Measurements from ENCODE around the gene KCTD11.

Gene KCTD11

DNA sequence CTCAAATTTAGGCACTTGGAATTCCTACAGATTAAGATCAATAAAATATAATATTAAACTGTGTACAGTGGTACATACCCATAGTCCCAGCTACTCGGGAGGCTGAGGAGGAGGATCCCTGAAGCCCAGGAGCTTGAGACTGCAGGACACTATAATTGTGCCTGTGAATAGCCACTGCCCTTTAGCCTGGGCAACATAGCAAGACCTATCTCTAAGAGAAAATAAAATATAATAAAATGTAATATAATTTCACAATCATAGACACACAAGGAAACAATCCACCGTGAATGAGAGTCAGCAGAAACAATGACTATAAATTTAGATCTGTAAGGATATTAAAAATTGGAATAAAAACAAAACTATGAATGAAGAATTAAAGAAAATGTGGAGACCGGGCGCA lies 18.9 kb downstream of the KCTD11 start:
- DNase-seq, result no peak

- no peak for DNase-seq
Measured at GRCh38 chr17:7374353-7374752, 22.4 kb downstream of the KCTD11 start.

DNA sequence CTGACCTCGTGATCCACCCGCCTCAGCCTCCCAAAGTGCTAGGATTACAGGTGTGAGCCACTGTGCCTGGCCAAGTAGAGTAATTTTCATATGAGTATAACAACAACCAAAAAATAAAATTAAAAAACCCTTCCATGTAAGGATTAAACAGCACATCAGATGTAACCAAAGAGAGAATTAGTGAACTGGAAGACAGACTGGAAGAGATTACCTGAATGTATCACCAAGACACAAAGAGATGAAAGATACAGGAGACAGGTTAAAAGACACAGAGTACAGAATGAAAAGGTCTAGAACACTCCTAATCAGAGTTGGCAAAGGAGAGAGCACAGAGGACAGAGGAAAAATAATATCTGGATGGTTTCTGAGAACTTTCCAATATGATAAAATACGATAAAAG lies 27.2 kb downstream of the KCTD11 start:
- no peak for DNase-seq

DNA sequence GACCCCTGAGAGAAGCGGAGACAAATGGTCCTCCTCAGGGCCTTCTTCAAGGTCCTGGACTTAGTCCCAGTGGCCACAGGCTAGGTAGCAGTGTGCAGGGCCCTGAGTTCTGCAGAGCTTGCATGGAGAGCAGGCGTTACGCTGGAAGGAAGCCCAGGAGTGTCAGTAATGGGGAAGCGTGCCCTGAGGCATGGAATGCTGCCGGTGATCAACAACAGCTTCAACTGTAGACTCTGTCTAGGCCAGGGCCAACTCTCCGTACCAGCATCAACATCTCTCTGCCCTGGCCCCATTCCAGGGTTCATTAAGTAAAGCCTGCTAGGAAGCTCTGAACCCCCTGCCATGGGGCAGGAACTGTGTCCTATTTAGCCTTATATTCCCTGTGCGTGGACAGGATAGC lies 28.4 kb downstream of the KCTD11 start:
- peak in 6 of 56 donors; percentile 6 to 56 (median 8) for DNase-seq

DNA sequence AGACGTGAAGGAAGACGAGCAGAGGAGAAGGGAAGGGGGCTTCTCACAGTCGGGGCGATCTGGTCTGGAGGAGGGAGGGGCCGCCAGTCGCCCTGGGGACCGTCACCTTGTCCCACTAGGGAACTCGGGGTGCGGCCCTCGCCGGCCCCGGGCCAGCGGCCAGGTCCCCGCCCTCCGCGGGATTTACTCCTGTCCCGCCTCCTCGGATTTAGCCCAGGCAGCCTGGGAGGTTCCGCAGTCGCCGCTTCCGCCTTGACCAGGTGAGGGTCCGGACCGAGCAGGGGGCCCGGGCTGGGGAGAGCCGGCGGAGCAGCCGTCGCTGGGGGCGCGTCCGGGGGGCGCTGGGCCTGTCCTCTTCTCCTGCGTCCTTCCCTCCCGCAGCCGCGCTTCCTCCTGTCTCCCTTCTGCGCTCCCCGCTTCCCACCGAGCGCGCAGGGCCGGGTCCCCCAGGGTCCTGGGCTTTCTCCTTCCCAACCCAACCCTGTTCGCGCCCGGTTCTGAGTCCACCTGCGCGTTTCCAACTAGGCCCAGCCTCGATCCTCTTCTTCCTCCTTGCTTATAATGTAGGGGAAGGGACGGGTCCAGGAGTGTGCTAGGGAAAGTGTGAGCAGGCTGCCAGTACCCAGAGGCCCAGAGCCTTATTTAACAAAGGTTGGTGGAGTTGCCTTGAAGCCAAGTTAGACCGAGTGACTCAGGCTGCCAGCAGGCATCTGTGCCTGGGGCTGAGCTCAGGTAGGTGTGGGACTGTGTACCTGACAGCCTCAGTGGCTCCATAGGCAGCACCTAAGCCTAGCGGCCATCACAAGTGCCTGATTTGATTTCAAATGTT lies 29.1 kb downstream of the KCTD11 start, which contains the start of gene TNK1:
Gene TNK1 (plus strand): TSS at position 235 of the 829 bp plus-strand sequence. CDS start 1,838 bp downstream, outside the sequence.
- no peak for DNase-seq

DNA sequence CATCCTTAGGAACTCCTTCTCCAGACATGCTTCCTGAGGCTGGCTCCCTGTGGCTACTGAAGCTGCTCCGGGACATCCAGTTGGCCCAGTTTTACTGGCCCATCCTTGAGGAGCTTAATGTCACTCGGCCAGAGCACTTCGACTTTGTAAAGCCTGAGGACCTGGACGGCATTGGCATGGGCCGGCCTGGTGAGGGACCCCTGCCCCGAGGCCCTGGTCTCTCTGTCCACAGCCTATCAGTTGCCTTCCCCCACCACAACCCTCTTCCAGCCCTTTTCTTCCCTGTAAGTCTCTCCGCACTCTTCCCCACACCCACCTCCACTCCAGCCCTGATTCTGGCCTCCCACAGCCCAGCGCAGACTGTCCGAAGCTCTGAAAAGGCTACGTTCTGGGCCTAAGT lies 30.9 kb downstream of the KCTD11 start:
- no peak for DNase-seq

GRCh38 chr17:7383371-7383741 lies 31.4 kb downstream of the KCTD11 start:
- no peak for DNase-seq

DNA sequence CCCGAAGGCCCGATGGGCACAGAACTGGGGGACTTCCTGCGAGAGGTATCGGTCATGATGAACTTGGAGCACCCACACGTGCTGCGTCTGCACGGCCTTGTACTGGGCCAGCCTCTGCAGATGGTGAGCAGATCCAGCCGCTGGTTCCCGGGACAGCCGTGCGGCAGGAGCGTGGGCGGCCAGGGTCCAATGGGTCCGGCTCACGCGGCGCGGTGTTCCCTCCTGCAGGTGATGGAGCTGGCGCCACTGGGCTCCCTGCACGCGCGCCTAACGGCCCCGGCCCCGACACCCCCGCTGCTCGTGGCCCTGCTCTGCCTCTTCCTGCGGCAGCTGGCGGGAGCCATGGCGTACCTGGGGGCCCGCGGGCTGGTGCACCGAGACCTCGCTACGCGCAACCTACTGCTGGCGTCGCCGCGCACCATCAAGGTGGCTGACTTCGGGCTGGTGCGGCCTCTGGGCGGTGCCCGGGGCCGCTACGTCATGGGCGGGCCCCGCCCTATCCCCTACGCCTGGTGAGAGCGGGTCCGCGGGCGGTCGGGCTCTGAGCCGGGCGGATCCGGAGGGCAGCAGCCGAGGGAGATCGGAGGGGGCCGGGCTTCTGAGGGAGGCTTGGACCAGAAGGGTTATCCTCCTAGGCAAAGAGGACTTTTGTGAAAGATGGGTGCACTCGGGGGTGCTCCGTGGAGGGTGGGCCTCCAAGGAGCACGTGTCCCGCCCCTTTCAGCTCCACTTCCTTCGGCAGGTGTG lies 32.0 kb downstream of the KCTD11 start:
- DNase-seq, result peak in 14 of 56 donors; percentile 9 to 54 (median 31)

DNA sequence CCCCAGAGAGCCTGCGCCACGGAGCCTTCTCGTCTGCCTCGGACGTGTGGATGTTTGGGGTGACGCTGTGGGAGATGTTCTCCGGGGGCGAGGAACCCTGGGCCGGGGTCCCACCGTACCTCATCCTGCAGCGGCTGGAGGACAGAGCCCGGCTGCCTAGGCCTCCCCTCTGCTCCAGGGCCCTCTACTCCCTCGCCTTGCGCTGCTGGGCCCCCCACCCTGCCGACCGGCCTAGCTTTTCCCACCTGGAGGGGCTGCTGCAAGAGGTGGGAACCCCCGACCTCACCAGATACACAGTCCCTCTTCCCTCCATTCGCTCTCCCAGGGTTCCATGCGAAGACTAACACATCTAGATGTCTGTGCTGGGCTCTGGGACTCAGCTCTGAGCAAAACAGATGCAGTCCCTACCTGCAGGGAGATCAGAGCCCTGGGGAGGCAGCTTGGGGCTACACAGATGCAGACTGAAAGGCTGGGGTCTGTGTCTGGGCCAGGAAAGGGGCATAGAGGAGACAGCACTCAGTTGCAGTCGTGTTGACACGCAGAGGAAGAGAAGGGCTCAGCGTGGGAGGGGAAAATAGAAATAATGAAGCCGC lies 32.6 kb downstream of the KCTD11 start:
- DNase-seq, result no peak

DNA sequence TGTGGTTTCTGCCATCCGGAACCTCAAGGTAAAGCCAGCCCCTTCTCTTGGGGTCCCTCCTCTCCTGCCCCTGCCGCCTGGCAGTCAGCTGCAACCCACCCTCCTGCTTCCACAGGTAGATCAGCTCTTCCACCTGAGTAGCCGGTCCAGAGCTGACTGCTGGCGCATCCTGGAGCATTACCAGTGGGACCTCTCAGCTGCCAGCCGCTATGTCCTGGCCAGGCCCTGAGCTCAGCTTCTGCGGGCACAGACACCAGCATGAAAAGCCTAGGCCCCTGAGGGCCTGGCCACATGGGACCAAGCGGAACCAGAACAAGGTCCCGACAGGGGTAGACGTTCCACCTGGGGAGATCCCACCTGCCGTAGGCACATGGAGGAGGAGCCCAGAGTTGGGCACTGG lies 36.9 kb downstream of the KCTD11 start:
- DNase-seq, result no peak

- DNase-seq, result no peak
Measured at GRCh38 chr17:7389924-7390910, 38.3 kb downstream of the KCTD11 start.

DNA sequence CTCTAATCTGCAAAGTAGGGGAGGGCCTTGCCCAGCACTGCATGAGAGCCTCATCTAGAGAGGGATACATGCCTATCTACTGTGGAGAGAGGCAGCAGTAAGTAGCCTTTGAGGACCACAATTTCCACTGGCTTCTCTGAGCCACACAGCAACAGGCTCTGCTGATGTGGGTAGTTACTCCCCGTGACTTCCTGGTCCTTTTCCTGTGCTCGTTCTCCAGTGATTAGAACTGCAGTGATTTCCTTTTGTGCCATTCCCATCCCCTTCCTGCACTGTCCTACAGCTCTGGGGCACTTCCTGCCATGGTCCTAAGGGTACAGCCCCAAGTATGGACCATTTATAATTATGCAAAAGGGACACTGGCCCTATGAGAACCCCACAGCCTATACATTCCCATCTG lies 39.3 kb downstream of the KCTD11 start:
- no peak for DNase-seq

DNA sequence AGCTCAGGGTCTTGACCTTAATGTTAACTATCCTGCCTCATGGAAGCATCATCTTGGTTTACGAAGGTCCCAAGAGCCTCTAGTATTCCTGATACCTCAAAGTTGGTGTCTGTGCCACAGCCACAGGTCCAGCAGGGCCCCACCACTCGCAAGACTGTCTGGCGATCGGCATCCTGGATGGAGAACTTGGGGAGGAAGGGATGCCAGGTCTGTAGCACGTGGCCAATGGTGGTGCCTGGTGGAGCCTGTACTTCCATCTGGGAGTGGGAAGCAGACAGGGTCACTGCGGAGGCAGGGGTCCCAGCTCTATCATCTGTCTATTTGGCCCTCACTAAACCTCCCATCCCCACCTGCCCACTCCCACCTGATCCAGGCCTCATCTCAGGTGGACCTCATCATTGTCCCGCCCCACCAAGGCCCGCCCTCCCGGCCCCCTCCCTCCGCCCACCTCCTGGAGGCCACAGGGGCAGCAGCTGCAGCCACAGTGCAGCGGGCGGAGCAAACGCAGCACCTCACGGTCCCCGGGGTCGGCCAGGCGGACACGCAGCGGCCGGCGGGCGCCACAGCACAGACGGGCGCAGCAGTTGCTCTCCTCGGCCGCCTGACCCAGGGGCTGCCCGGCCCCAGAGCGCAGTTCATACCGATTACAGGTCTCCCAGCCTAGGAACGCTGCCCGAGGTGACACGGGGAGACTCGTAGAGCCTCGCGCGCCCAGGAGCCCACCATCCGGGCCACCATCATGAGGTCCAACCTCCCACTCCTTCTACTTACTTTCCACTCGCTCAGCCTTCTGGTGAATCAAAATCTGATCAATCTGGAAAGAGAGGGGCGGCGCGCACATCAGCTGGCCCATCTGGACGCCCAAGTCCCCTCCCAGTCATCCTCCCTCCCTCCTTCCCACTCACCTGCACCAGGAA lies 41.0 kb downstream of the KCTD11 start:
- DNase-seq, result no peak

DNA sequence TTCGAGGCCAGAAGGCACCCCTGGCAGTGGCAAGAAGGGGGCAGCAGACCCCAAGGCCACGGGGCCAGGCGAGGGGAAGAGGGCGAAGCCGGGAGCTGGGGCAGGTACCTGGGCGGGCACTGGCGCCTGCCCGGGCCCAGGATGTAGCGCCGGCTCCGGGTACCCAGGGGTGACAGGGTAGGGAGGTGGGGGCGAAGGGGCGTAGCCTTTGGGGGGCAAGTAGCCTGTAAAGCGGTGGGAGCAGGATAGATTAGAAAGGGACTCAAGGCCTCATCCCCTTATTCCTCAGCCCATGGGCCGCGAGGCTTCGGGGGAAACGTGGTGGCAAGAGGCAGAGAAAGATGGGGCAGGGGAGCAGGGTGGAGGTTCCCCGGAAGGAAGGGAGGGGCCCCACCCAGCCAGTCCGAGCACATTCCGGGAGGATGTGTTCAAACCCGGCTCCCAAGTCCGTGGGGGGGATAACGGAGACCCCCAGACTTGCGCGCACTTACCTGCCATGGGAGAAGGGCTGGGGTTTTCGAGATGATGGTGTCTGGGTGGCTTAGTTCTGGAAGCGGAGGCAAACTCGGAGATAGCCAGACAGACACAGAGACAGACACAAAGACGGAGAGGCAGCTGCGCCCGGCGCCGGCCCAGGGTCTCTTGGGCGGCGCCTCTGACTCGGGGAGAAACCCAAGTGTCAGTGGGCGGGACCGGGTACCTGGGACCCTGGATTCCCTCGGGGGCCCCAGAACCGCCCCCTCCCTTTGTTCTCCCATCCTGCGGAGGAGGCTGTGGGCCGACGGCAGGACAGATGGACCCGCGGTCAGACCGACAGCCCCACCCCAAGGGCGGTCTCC lies 41.9 kb downstream of the KCTD11 start:
- DNase-seq, result peak in 1 of 56 donors; percentile 55

GRCh38 chr17:7394452-7395191 lies 42.7 kb downstream of the KCTD11 start, which contains the start of gene PLSCR3:
Gene PLSCR3, minus strand, starts transcription at chr17:7394525. Its CDS starts 415 bp downstream, at chr17:7394110.
- peak; percentile 35 to 90 (median 74) for DNase-seq

DNA sequence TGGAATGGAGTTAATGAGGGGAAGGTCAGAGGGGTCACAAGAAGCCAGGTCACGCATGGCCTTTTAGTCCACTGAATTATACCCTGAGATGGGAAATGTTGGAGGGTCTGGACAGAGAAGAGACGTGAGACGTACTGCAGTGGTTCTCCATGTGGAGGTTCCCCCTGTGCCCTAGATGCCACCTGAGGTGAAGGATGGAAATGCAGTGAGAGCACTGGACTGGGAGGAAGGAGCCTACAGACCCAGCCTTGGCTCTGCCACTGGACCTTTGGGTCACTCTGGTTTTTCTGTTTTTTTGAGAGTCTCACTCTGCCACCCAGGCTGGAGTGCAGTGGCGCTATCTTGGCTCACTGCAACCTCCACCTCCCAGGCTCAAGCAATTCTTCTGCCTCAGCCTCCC lies 44.2 kb downstream of the KCTD11 start:
- no peak for DNase-seq

- no peak for DNase-seq
Measured at GRCh38 chr17:7398612-7399011, 46.6 kb downstream of the KCTD11 start.

Measured in amygdala (tissue), 56 donors.